ENCODE data around the gene FAIM2.

DNA sequence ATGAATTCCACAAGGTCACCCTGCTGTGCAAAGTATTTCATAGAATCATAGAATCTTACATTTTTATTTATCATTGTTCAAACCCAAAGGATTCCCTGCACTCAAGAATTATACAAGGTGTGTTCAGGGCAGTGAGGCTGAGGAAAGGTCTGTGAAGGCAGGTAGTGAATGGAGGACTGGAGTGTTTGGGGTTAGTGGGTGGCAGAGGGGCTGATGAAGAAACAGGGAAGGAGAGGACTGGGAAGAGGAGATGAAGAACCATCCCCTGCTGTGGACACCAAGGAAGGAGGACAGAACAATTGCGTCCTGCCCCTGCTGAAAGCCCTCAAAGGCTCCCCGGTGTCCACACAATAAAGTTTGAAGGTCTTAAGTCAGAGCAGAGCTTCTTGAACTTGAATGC is 50.0 kb downstream of the FAIM2 start:
- TF ChIP-seq, protein P1, sequence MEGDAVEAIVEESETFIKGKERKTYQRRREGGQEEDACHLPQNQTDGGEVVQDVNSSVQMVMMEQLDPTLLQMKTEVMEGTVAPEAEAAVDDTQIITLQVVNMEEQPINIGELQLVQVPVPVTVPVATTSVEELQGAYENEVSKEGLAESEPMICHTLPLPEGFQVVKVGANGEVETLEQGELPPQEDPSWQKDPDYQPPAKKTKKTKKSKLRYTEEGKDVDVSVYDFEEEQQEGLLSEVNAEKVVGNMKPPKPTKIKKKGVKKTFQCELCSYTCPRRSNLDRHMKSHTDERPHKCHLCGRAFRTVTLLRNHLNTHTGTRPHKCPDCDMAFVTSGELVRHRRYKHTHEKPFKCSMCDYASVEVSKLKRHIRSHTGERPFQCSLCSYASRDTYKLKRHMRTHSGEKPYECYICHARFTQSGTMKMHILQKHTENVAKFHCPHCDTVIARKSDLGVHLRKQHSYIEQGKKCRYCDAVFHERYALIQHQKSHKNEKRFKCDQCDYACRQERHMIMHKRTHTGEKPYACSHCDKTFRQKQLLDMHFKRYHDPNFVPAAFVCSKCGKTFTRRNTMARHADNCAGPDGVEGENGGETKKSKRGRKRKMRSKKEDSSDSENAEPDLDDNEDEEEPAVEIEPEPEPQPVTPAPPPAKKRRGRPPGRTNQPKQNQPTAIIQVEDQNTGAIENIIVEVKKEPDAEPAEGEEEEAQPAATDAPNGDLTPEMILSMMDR (IDR thresholded peaks at IDR 0.05; ENCODE audit: borderline replicate concordance, extremely low read depth, low read length, poor library complexity, severe bottlenecking): no peak
- no peak for TF ChIP-seq EZH2 (IDR thresholded peaks at IDR 0.05; ENCODE audit: borderline replicate concordance, low read depth, low read length, severe bottlenecking)
